OCI-LY1 (cell line): Measurements from ENCODE around the gene SLC39A11.

ENCODE experiments used
- EZH2 ChIP-seq: fragments of 200-600 bp; sonication (generic), shearing (Covaris generic); IDR thresholded peaks from 2 replicates; pipeline ENCODE4 v1.8.0; 2017; ENCODE audit warnings: borderline replicate concordance, mixed run types, mild to moderate bottlenecking, antibody characterized with exemption, low read length, moderate library complexity, mixed read lengths
- TF ChIP-seq, protein P1 (sequence below): fragments of 200-600 bp; sonication (generic), shearing (Covaris generic); IDR thresholded peaks from 2 replicates; pipeline ENCODE4 v1.5.1; 2017; ENCODE audit warnings: mild to moderate bottlenecking, antibody characterized with exemption, low read length, moderate library complexity, mixed read lengths

DNA sequence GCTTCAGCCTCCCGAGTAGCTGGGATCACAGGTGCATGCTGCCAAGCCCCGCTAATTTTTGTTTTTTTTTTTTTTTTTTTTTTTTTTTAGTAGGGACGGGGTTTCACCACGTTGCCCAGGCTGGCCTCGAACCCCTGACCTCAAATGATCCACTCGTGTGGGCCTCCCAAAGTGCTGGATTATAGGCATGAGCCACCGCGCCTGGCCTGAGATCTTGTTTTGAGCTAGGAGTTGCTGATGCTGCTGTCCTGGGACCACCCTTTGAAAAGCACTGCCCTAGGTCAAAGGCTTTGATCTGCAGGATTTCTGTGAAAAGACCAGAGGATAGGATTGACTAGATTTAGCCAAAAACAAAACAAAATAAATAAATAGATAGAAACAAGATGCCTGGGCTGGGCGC is 798 bp upstream of the SLC39A11 start:
- TF ChIP-seq EZH2, result no peak
- TF ChIP-seq, protein P1, sequence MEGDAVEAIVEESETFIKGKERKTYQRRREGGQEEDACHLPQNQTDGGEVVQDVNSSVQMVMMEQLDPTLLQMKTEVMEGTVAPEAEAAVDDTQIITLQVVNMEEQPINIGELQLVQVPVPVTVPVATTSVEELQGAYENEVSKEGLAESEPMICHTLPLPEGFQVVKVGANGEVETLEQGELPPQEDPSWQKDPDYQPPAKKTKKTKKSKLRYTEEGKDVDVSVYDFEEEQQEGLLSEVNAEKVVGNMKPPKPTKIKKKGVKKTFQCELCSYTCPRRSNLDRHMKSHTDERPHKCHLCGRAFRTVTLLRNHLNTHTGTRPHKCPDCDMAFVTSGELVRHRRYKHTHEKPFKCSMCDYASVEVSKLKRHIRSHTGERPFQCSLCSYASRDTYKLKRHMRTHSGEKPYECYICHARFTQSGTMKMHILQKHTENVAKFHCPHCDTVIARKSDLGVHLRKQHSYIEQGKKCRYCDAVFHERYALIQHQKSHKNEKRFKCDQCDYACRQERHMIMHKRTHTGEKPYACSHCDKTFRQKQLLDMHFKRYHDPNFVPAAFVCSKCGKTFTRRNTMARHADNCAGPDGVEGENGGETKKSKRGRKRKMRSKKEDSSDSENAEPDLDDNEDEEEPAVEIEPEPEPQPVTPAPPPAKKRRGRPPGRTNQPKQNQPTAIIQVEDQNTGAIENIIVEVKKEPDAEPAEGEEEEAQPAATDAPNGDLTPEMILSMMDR, result no peak
